ENCODE measurements around the gene GBE1. TPM values are rescaled to one million over a fixed set of nuclear protein-coding genes. Genes with fewer than 3 reads are reported as not detected.

The GBE1 gene
- total RNA-seq, 2 donors from 2014 or later, result 9.6 to 15.8 TPM

DNA sequence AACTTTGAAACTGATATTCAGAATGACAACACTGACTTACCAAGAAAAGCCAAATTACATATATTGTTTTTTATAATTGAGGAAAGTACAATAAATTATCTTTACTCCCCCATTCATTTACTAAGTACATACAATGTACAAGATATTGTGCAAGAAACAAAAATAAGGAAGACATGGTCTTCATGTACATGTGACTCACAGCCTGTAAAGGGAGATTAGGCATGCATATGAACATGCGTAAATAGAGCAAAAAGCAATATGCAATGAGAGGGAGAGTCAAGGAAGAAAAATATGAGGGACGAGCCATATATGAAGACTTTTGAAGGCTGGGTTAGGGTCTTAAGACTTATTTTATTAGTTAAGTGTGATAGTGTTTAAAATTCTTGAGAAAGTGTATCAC lies 258.4 kb downstream of the GBE1 start:
- H3K36me3 ChIP-seq (replicated peaks in 1 of 2; ENCODE audit: insufficient read depth in 1 of 2, low read depth in 2 of 2), result no peaks in the 10 kb centered on the region
- no peaks in the 10 kb centered on the region for H3K9me3 ChIP-seq
- TF ChIP-seq, protein P1, sequence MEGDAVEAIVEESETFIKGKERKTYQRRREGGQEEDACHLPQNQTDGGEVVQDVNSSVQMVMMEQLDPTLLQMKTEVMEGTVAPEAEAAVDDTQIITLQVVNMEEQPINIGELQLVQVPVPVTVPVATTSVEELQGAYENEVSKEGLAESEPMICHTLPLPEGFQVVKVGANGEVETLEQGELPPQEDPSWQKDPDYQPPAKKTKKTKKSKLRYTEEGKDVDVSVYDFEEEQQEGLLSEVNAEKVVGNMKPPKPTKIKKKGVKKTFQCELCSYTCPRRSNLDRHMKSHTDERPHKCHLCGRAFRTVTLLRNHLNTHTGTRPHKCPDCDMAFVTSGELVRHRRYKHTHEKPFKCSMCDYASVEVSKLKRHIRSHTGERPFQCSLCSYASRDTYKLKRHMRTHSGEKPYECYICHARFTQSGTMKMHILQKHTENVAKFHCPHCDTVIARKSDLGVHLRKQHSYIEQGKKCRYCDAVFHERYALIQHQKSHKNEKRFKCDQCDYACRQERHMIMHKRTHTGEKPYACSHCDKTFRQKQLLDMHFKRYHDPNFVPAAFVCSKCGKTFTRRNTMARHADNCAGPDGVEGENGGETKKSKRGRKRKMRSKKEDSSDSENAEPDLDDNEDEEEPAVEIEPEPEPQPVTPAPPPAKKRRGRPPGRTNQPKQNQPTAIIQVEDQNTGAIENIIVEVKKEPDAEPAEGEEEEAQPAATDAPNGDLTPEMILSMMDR (IDR thresholded peaks at IDR 0.05), result no peak
- no peak for TF ChIP-seq POLR2A (IDR thresholded peaks at IDR 0.05)
- H3K27me3 ChIP-seq, result no peaks in the 10 kb centered on the region
- no peak overlapping the region for H3K27ac ChIP-seq
- intact Hi-C loops (cut with DNase I), result no loop called here
- ATAC-seq (no peak), DNase-seq (no peak)
- H3K4me1 ChIP-seq, result no peaks in the 10 kb centered on the region
- no peak overlapping the region for H3K4me3 ChIP-seq
- WGBS, 2 donors, result 94 to 96% methylated on average over 2 of the region's 2 CpGs

DNA sequence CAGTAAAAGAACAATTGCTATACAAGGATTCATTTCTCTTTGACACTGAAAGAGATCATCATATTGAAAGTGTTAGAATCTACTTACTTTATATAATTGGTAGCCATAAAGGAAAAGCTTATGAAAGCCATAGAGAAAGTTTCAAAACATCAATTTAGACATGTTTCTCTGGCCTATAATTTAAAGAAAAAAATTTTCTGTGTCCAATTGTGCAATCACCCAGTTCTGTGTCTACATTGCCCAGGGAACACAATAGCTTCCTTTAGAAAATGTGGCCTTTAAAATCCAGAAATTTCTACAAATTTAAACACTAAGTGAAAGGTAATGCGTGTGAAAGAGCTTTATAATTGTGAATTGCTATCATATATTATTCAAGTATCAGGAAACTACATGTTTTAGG lies 259.2 kb downstream of the GBE1 start:
- ATAC-seq, result no peak
- no peak for DNase-seq
- no peaks in the 10 kb centered on the region for H3K9me3 ChIP-seq
- H3K27me3 ChIP-seq, result no peaks in the 10 kb centered on the region
- H3K27ac ChIP-seq, result no peak overlapping the region
- 85 to 97% methylated on average over 1 of the region's 1 CpG for whole genome bisulfite sequencing, 2 donors
- H3K4me3 ChIP-seq, result no peak overlapping the region
- intact Hi-C loops (cut with DNase I), result no loop called here
- H3K4me1 ChIP-seq, result no peaks in the 10 kb centered on the region
- TF ChIP-seq, protein P1 (IDR thresholded peaks at IDR 0.05), result no peak
- no peak for TF ChIP-seq POLR2A (IDR thresholded peaks at IDR 0.05)
- H3K36me3 ChIP-seq (replicated peaks in 1 of 2; ENCODE audit: insufficient read depth in 1 of 2, low read depth in 2 of 2), result no peaks in the 10 kb centered on the region

DNA sequence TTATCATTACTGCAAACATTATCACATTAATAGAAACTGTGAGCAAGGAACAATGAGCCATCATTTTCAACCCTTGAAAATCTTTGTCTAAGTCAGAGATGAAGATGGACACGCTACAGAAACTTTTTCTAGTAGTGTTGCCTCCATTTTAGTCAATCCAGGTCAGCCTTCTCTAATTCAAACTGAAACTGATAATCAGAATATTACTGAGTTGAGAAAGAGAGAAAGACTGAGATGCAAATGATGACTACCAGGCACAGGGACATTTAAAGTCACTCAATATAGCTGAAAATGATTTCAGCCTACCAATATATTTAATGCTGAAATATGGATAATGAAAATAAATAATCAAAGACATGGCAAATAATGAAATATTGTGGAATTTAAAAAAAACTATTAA lies 261.4 kb downstream of the GBE1 start:
- no peaks in the 10 kb centered on the region for H3K27me3 ChIP-seq
- no peak for TF ChIP-seq POLR2A (IDR thresholded peaks at IDR 0.05)
- TF ChIP-seq, protein P1 (IDR thresholded peaks at IDR 0.05), result no peak
- intact Hi-C loops (cut with DNase I), result no loop called here
- H3K4me1 ChIP-seq, result no peaks in the 10 kb centered on the region
- 81 to 95% methylated on average over 1 of the region's 1 CpG for WGBS, 2 donors
- no peak for ATAC-seq
- no peaks in the 10 kb centered on the region for H3K9me3 ChIP-seq
- no peak overlapping the region for H3K27ac ChIP-seq
- H3K36me3 ChIP-seq (replicated peaks in 1 of 2; ENCODE audit: insufficient read depth in 1 of 2, low read depth in 2 of 2), result no peaks in the 10 kb centered on the region
- DNase-seq, result no peak
- H3K4me3 ChIP-seq, result no peak overlapping the region

DNA sequence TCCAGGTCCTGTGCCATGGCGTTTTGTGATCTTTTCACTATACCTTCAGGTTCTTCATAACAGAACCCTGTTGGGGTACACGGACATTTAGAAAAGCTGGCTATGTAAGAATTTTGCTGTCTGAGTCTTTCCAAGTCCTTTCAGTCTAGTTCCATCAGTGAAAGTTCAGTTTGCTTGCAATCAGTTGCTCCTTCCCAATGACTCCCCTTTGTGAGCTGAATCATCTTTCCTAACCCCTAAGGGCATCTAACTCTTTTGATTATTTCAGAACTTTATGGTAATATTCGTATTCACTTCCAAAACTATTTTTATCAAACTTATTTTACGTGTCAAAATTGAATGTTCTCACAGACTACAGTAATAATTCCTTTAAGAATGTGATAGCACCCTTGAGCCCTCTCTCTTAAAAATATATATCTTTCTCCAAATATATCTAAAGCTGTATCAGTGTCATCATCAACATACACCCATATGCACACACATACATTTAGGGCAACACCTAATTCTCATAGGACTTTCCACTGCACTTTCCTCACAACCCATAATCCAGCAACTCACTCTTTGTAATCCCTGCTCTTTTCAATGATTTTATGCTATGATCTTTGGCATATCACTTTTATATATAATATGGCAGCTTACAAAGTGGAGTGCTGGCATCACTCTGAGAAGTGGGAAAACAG lies 263.7 kb downstream of the GBE1 start:
- TF ChIP-seq POLR2A (IDR thresholded peaks at IDR 0.05), result no peak
- TF ChIP-seq, protein P1 (IDR thresholded peaks at IDR 0.05), result no peak
- no peaks in the 10 kb centered on the region for H3K27me3 ChIP-seq
- no peak overlapping the region for H3K4me3 ChIP-seq
- no peaks in the 10 kb centered on the region for H3K36me3 ChIP-seq (replicated peaks in 1 of 2; ENCODE audit: insufficient read depth in 1 of 2, low read depth in 2 of 2)
- no peaks in the 10 kb centered on the region for H3K9me3 ChIP-seq
- no peaks in the 10 kb centered on the region for H3K4me1 ChIP-seq
- no peak overlapping the region for H3K27ac ChIP-seq
- intact Hi-C loops (cut with DNase I), result no loop called here
- no peak for DNase-seq
- WGBS, 2 donors, result 91 to 93% methylated on average over 4 of the region's 4 CpGs
- ATAC-seq, result no peak

Data from body of pancreas (tissue), 4 donors.